ENCODE measurements around the gene SLC6A9.

SLC6A9 gene

DNA sequence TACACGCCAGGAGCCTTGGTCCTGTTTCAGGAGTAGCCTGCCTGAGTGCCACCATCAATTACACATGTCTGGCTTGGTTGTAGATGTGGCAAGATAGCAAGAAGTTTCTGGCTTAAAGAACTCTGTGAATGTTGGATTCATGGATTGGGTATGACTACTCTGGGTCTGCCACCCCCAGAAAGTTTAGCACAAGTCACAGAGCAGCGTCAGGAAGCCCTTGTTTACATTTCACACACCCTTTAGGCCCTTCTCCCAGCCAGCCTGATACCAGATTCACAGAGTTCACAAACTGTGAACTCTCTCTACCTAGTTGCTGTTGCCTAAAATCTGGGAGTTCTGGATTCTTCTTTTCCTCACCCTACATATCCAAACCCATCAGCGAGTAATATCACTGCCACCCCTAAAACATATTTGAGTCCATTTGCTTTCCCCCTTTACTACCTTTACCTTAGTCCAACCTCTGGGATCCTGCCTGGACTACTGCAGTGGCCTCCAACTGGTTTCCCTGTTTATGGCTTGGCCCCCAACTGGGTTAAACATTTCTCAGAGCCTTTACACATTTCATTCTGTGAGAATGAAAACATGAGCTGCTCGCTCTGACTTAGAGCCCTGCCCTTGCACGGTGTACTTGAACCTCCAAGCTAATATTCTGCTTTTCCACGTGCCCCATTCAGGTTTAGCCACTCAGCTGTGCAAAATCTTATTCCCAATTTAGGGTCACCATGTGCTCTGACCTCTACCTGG lies 43.9 kb downstream of the SLC6A9 start:
- TF ChIP-seq, protein P1, sequence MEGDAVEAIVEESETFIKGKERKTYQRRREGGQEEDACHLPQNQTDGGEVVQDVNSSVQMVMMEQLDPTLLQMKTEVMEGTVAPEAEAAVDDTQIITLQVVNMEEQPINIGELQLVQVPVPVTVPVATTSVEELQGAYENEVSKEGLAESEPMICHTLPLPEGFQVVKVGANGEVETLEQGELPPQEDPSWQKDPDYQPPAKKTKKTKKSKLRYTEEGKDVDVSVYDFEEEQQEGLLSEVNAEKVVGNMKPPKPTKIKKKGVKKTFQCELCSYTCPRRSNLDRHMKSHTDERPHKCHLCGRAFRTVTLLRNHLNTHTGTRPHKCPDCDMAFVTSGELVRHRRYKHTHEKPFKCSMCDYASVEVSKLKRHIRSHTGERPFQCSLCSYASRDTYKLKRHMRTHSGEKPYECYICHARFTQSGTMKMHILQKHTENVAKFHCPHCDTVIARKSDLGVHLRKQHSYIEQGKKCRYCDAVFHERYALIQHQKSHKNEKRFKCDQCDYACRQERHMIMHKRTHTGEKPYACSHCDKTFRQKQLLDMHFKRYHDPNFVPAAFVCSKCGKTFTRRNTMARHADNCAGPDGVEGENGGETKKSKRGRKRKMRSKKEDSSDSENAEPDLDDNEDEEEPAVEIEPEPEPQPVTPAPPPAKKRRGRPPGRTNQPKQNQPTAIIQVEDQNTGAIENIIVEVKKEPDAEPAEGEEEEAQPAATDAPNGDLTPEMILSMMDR (IDR thresholded peaks at IDR 0.05; ENCODE audit: control insufficient read depth, insufficient read depth, low read depth, low read length, missing control alignments), result no peak
- H3K4me3 ChIP-seq (ENCODE audit: control insufficient read depth, low read depth, low read length), result no peak overlapping the region
- no peak for DNase-seq (ENCODE audit: low read depth)

GRCh38 chr1:43986712-43987111 lies 44.5 kb downstream of the SLC6A9 start:
- TF ChIP-seq, protein P1 (IDR thresholded peaks at IDR 0.05; ENCODE audit: control insufficient read depth, insufficient read depth, low read depth, low read length, missing control alignments), result no peak
- no peak overlapping the region for H3K4me3 ChIP-seq (ENCODE audit: control insufficient read depth, low read depth, low read length)
- no peak for DNase-seq (ENCODE audit: low read depth)

DNA sequence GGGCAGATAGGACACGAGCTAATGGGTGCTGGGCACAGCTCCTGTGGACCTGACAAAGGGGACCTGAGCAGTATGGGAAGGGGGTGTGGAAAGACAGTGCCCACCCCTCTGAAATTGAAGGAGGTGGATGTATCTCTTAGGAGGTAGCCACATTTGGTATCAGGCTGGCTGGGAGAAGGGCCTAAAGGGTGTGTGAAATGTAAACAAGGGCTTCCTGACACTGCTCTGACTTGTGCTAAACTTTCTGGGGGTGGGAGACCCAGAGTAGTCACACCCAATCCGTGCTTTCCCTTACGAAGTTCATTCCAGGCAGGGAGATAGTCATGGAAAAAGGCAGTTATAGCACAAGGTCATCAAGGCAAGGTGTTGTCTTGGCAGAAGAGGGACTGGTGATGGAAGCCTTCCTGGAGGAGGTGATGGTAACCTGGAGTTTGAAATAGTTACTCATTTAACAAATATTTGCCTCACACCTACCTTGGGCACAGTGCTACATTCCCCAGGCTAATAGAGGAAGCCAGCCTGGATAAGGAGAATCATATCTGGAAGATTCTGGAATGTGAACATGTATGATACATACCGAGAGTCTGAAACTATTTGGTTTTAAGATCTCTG lies 45.2 kb downstream of the SLC6A9 start:
- no peak overlapping the region for H3K4me3 ChIP-seq (ENCODE audit: control insufficient read depth, low read depth, low read length)
- no peak for DNase-seq (ENCODE audit: low read depth)
- TF ChIP-seq, protein P1 (IDR thresholded peaks at IDR 0.05; ENCODE audit: control insufficient read depth, insufficient read depth, low read depth, low read length, missing control alignments), result no peak

GRCh38 chr1:43984855-43985254 lies 46.4 kb downstream of the SLC6A9 start:
- TF ChIP-seq, protein P1 (IDR thresholded peaks at IDR 0.05; ENCODE audit: control insufficient read depth, insufficient read depth, low read depth, low read length, missing control alignments), result no peak
- no peak overlapping the region for H3K4me3 ChIP-seq (ENCODE audit: control insufficient read depth, low read depth, low read length)
- no peak for DNase-seq (ENCODE audit: low read depth)

DNA sequence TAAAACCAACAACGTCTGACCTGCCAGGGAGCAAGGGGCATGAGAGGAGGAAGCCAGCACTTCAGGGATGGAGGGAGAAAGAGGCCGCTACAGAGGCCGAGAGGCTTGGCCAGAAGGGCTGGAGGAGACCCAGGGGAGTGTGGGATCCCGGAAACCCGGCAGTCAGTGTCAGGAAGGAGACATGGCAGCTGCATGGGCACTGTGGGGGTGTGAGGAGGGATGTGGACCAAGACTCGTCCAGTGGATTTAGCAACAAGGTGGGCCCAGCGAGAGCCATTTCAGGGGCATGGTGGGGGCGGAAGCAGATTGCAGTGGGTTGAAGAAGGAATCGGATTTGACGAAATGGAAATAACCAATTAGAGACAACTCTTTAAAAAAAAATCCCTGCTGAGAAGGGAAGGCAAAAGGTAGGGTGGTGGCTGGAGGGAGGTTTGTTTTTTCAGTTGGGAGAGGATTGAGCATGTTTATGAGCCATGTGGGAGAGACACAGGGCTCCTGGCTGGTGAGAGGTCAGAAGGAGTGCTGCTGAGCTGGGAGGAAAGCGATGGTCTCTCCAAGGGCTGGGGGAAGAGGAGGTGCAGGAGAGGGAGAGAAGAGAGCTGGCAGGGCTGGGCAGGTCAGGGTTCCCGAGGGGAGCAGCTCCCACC lies 47.9 kb downstream of the SLC6A9 start:
- TF ChIP-seq, protein P1 (IDR thresholded peaks at IDR 0.05; ENCODE audit: control insufficient read depth, insufficient read depth, low read depth, low read length, missing control alignments), result no peak
- DNase-seq (ENCODE audit: low read depth), result no peak
- H3K4me3 ChIP-seq (ENCODE audit: control insufficient read depth, low read depth, low read length), result no peak overlapping the region

- TF ChIP-seq, protein P1 (IDR thresholded peaks at IDR 0.05; ENCODE audit: control insufficient read depth, insufficient read depth, low read depth, low read length, missing control alignments), result no peak
- no peak for DNase-seq (ENCODE audit: low read depth)
- no peak overlapping the region for H3K4me3 ChIP-seq (ENCODE audit: control insufficient read depth, low read depth, low read length)
Observed at GRCh38 chr1:43982808-43983207, 48.5 kb downstream of the SLC6A9 start.

Data from AG09309 (cell line).